ENCODE results near the gene C15orf39.
"Not testable (repeated sequence)": the region's sequence is repeated elsewhere in the genome, so short reads cannot be mapped to it uniquely, and the experiment has no call there.

The C15orf39 gene

DNA sequence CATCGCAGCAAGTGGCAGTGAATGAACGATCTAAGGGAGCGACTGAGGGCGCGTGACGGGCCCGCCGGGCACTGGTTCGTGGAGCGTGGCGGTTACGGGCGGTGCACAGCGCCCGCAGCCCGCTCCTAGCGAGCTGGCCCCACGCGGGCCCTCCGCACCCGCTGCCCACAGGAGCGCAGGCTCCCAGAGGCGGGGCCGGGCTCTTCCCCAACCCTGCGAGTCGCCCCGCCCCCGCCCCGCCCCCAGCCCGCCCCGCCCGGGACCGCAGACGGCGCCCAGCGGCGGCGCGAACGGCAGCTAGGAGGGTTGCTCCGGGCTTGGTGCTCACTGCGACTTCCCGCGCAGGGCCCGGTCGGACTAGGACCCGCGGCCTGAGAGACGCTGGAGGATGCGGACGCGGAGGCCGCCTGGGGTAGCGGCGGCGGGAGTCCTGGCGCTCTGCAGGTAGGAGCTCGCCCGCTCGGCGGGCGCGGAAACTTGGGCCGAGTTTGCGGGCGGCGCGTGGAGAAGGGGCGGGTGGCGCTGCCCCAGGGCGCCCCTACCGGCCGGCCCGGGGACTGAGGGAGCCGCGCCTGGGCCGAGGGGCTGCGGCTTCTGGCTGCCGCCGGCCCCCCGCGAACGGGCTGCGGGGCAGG, at the start of gene C15orf39:
C15orf39 (plus strand) TSS at position 267 of the 635 bp plus-strand sequence. CDS start 4,167 bp downstream, outside the sequence.
- peak; percentile 40 for DNase-seq

DNA sequence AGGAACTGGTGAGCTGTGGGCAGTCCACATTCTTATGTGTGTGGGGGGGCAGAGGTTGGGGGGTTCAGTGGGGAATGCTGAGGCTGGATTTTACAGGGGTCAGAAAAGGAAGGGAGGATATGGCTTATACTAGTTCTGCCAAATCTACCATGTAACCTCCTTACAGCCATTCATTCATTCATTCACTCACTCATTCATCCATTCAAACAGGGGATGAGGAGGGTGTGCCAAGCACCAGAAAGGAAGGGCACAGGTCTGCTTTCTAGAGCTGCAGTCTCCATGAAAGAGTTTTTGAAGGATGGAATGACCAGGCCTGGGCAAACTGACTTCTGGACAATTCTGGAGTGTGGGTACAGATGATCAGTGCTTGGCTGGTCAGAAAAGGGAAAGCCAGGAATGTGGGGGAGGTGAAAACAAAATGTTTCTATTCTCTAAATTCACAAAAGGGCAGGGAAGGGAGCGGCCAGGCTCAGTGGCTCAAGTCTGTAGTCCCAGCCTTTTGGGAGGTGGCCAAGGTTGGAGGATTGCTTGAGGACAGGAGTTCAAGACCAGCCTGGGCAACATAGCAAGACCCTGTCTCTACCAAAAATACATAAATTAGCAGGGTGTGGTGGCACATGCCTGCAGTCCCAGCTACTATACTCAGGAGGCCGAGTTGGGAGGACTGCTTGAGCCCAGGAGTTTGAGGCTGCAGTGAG, 49.2 kb upstream of the C15orf39 start:
- DNase-seq: no peak

DNA sequence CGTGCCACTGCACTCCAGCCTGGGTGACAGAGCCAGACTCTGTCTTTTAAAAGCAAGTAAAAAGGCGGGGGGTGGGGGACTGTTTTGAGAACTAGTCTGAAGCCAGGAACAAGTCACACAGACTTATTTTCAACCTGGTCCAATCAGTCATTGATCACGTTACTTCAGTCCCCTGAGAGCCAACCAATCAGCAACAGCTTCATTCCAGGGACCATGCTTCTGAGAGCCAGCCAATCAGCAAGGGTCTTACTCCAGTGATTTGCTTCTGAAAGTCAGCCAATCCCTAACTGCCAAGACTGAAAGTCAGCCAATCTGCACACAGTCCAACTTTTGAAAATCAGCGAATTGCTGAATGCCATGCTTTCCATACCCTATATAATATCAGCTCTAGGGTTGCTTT, 48.6 kb upstream of the C15orf39 start:
- DNase-seq: no peak

DNA sequence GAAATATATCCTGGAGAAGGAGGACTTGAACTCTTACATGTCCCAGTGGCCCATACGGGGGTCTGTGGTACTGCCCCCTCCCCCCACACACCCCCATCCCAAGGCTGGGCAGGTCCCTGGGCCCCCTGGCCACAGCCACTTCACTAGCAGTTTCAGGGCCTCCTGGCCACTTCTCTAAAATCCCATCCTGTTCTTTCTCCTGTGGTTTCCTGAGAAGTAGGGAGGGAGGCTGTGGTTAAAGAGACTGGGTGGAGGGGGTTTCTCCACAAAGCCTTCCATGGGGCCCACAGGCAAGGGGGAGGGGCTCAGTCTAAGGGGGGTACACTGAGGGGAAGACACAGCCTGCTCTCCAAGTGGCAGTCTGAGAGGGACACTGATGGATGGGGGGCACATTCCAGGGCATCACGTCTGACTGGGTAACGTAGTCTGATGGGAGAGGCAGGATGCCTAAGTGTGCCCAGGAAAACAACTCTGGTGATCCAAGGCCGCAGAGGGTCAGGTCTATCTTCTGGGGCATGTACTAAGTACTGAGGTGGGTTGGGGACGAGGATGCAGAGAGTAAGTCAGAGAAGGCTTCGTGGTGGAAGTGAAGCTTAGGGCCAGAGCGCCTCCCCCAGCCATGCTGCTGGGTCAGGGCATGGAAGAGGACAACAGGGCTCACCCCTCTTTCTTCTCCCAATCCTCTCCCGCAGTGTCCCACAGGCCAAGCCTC, 48.0 kb upstream of the C15orf39 start:
- DNase-seq: no peak

DNA sequence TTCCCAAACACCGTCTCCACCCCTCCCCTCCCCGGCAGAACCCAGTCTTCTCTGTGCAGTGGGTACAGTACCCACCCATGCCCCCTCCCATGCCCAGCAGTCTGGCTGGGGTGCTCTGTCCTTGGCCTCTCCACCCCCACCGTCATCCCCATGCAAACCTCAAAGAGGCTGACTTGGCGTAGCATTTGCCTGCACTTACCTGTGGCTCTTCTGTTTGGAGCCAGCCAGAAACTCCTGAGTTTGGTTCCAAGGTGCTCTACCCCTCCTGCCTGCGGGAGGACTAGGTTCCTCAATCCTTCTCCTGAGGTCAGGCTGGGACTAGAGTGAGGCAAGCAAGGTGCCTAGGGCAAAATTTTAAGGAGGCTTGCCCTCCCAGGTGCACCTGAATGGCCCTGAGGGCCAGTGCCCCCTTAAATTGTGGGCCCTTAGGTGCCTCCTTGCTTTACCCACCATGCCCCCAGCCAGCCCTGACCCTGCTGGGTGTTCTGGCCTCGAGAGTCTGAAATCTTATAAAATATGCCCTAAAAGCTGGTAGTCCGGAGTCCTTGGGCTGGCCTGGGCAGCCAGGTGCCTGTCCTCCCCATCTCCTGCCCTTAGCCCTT, 47.1 kb upstream of the C15orf39 start:
- no peak for DNase-seq

DNA sequence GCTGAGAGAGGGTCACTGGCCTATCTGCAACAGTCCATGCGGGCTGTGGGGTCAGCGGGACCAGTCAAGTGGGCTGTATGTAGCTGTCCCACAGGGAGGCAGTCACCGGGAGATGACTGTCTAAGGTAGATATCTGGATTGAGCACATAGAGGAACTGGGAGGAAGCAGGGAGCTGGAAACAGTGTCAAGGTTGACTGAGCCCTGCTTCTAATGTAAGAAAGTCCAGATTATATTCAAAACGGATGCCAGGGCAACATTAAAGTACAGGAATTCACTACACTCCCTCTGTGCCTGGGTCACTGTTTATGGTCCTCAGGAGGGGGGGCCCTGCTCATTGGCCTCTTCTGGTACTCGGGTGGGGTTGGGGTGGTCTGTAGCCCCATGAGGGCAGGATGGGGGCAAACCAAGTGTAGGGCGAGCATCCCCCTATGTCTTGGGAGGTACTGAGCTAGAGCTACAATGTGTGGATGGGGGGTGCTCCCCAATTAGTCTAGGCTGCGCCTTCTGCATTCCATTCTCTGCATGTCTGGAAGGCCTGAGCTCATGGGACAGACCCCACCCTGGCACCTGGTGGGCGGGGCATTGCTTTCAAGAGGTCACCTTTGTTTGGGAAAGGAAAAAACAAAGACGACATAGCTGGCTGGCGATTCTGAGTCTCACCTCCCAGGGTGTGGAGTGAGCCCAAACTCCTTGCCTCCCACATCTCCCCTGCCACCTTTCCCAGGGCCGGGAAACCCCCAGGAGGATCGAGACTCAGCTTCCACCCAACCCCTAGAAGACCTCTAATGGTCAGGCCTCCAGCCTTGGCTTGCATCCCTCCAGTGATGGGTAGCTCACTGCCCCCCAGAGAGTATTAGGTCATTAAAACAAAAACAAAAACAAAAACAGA, 45.1 kb upstream of the C15orf39 start:
- DNase-seq: no peak

DNA sequence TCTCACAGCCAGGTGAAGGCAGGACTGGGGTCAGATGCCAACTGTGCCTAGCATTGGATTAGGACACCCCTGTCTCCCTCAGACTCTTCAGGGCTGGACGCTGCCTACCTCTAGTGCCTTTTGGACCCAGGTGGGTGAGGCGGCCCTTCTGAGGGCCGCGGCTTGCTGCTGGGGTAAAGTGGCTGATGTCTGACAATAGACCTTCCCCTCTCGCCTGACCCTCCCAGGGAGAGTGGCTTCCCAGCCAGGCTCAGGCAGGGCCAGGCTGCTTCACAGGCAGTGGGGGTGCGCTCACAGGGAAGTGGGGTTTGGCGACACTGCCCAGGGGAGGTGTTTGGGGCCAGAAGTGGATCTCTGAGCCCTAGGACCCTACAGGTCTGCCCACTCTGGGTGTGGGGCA, 43.3 kb upstream of the C15orf39 start:
- DNase-seq: no peak

DNA sequence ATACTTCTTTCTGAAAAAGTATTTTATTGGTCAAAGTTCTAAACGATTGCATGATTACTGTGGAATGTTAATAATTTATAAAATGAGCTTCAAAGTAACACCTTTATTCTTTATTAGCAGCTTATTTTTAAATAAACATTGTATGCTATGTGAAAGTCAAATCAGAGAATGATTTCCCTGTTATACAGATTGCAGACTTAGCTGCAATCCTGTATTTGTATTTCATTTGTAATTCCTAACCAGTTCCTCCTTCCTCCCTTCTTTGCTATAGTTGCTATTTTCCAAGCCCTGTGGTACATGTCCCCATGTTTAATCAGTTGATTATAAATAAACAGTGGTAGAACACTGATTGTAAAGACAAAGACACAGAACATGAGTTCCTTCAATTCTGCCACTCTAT, 42.4 kb upstream of the C15orf39 start:
- DNase-seq: no peak

DNA sequence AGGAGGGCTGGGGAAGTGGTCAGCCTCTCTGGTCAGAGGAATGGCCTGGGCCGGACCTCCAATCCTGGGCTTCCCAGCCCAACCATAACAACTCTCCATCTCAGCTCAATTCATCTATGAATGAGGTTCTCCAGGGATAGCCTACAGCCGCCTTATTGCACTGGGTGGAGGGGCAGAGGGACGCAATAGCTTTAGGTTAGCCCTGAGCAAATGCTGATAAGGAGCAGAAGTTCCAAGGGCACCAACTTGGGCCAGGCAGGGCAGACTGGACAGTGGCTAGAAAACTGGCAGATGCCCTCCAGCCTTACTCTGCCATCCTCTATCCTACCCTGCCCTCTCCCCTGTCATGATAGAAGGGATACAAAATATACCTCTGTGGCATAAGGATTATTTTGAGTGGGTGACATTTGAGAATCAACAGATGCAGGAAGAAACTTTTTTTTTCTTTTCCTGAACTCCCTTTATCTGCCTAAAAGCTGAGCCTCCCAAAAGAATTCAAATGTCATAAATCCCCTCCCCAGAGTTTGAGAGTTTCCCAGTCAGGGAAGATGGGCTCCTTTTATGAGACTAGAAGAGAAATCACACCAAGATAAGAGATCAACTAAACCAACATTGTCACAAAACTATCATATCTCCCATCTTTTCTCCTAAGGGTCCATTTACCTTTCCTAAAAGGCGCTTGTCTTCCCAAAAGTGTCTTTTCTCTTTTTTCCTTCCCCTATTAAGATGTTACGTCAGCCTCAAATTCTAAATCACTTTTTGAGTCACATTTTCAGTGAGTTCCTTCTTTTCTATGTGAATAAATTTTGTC, 40.4 kb upstream of the C15orf39 start:
- DNase-seq: no peak

DNA sequence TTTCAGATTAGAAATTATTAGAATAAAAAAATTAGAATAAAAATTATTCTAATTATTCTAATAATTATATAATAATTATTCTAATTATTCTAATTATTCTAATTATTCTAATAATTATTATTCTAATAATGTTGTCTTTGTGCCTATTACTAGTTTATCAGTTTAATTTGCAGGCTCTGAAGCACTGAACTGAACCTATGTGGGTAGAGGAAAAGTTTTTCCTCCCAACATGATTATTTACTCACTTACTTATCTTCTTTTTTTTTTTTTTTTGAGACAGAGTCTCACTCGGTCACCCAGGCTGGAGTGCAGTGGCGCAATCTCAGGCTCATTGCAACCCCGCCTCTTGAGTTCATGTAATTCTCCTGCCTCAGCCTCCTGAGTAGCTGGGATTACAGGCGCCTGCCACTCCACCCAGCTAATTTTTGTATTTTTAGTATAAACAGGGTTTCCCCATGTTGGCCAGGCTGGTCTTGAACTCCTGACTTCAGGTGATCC, 39.7 kb upstream of the C15orf39 start:
- no peak for DNase-seq

DNA sequence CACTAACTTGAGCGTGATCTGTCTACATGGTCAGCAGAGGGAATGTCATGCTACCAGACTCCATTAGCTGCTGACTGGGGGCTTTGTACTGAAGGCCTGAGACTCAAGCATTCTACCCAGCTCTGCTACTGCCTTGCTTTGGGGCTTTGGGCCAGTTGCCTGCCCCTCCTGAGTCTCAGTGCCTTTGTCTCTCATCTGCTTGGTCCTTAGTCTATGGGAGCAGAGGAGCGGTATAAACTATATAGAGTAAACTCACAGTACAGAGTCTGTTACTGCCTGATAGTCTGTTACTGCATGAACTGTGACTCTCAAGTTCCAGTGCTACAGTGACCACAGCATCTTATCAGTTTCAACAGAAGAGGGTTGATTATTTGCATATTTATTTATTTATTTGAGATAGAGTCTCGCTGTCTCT, 38.5 kb upstream of the C15orf39 start:
- DNase-seq: no peak

DNA sequence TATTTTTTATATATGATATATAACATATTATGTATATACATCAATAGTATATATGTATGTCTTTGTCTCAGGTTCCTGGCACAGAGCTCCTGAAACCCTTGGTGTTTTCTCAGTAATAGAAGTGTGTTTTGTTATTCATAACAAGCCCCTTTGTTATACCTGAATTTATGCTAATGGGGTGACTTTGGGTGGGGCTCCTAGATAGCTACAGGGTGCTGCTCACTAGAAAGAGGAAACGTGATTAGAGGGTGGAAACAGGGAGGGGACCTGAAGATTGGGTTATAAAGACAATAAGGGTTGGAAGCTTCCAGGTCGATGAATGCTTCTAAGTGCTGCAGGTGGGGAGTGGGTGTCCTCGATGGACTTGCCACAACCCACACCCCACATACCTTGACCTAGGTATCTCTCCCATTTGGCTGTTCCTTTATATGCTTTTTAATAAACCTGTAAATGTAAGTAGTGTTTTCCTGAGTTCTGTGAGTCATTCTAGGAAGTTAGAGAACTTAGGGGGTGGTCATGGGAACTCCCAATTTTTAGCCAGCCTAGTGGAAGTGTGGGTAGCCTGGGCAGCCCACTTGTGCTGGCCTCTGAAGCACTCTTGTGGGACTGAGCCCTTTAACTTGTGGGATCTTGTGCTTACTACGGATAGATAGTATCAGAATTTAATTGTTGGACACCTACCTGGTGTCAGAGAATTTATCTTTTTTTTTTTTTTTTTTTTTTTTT, 36.9 kb upstream of the C15orf39 start:
- DNase-seq: no peak

DNA sequence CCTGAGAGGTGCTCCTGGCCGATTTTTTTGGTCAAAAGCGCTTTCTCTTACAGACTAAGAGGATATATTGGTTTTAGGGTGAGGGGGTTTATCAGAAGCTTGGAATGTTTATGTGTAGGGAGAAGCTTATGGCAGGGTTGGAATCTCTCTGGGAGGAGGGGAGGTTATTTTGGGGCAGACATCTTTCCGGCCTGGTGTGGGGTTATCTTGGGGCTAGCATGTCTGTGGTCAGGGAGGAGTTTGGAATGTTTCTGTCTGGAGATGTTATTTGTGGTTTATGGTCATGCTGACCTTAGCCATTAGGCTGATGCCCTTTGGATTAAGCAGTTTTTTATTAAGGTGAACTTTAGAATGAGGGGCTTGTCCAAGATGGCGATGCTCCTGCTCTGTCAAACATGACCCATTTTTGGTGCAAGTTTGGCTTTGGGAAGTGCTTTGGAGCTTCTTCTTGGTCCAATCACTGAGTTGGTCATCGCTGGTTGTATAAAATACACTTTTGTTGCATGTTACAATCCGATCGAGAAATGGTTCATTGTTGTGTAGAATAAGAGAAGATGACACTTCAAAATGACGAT, 35.1 kb upstream of the C15orf39 start:
- DNase-seq: not testable (repeated sequence)

DNA sequence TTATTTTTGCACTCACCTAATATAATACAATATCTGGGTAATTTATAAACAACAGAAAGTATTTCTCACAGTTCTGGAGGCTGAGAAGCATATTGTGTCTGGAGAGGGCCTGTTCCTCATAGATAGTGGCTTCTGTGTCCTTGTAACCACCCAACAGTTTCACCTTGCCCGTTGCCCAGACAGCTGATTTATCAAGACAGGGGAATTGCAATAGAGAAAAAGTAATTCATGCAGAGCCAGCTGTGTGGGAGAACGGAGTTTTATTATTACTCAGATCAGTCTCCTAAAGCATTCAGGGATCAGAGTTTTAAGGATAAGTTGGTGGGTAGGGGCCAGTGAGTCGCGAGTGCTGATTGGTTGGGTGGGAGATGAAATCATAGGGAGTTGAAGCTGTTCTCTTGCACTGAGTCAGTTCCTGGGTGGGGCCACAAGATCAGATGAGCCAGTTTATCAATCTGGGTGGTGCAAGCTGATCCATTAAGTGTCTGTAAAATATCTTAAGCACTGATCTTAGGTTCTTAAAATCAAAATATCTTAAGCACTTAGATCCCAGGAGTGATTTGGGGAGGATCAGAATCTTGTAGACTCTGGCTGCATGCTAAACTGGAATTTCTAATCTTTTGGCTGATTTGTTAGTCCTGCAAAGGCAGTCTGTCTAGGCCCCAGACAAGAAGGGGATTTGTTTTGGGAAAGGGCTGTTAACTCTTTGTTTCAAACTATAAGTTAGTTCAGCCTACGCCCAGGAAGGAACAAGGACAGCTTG, 33.9 kb upstream of the C15orf39 start:
- no peak for DNase-seq

DNA sequence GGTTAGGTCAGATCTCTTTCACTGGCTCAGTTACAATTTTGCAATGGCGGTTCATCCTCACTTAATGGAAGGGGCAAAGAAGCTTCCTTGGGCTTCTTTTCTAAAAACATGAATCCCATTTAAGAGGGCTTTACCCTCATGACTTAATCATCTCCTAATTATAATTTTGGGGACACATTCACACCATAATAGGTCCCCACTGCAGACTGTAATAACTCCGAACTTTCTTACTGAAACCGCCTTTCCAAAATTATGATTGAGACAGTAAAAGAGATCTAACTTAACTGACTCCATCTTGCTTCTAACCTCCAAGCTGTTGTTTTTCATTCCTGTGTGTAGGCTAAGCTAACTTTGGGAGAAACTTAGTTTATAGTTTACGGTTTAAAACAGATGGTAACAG, 33.3 kb upstream of the C15orf39 start:
- DNase-seq: no peak

DNA sequence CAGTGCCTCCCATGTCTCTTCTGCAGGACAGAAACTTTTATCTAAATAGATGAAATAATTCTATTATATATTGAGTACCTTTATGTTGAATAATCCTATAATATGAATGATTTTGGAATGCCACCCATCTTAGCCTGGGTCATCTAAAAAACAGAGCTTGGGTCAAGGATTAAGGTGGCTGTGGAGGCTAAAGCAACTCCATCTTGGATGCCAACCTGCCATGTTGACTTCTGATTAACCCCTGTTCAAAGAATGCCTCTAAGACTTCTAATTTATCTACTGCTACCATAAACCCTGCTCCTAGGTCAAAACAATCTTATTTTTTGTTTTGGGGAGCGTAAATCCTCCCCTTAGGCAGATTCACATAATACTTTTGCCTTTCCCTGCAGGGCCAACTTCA, 31.5 kb upstream of the C15orf39 start:
- no peak for DNase-seq

DNA sequence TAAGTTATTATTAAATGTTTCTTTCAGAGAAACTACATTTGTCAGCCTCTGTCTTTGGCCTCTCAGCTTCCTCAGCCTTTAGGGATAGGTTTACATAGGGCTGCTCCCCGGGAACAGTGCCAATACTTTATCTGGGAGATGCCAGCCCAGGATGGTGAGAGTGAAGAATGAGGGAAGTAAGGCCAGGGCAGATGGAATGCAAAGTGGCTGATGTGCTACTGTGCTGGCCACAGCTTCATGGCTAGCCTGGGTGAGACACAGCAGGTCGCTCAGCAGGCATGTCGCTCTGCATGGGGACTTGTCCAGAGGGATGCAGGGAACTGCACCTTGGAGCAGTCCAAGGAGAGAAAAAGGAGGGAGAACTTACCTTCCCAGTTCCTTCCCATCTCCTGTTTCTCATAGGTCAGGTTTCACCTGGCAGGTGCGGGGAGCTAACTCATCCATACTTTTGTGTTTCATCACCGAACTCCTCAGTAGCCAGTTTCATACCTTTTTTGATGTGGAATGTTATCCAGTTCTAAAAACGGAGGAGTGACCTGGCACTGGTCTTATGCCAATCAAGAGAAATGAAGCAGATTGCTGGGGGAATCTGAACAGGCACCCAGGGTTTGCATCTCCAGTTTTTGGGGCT, 30.9 kb upstream of the C15orf39 start:
- DNase-seq: peak; percentile 1

DNA sequence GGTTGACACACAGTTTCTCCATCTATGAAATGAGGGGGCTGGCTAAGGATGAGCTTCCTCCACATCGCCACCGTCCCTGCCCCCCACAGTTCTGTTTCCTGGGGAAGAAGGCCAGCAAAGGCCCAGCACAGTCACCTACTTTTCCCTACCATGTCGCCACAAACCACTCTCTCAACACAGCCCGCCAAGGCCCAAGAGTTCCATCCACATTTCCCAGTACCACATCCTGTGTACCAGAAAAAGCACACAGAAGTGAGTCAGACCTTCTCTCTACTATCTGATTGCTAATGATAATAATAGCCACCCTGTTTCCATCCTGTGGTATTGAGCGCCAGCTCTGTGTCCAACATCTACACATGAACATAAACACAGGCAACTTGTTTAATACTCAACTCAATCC, 30.3 kb upstream of the C15orf39 start:
- no peak for DNase-seq

DNA sequence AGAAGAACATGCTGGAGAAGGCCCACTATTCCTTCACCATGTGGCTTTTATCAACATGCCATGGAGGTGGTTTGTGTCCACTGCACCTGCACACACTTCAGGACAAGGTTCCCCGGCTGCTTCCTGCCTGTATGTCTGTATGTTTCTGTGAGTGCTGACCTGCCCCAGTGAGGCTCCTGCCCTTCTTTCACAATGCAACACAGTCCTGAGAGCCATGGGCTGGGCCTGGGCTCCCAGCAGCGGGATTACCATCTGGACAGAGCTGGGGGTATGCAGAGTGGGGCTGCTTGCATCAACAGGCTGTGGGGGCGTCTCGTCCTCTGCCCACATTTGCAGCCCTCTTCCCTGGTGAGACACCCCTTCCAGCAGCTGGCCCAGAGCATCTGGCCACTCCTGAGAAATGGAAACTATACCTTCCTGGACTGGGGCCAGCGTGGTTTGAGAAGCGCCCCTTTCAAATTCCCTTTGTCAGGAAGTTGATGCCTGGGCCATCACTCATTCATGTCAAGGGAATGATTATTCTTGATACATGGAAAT, 29.3 kb upstream of the C15orf39 start:
- DNase-seq: no peak

All from NCI-H1105 treated with DMSO at 0.1 percent for 48 hours (cell line).